Body of pancreas (tissue), 4 donors: Measurements from ENCODE around the gene MVB12B. TPM values are rescaled to one million over a fixed set of nuclear protein-coding genes. Genes with fewer than 3 reads are reported as not detected.

ENCODE experiments used
- ATAC-seq: fragments of 150-250 bp; one replicate; pipeline ENCODE4 v1.9.1; 2016
- DNase-seq, 4 donors: peaks; one replicate each; pipeline ENCODE4 v3.0.0-alpha.2; 2019
- H3K27ac ChIP-seq, 4 donors: fragments of 200-600 bp; sonication (generic); 1 replicate in 3 of 4; 2 replicates in 1 of 4; pipeline versions ENCODE4 v1.5.1 to v1.6.1; 2016 to 2019; ENCODE audit warnings: mild to moderate bottlenecking in 1 of 4, mixed read lengths in 1 of 4, moderate library complexity in 1 of 4
- H3K27me3 ChIP-seq, 2 donors: fragments of 200-600 bp; sonication (generic); one replicate each; pipeline ENCODE4 v1.6.0; 2016; ENCODE audit warnings: mild to moderate bottlenecking in 1 of 2
- H3K36me3 ChIP-seq, 2 donors: fragments of 200-600 bp; sonication (generic); replicated peaks in 1 of 2; 2 replicates each; pipeline ENCODE4 v1.5.1; 2016; ENCODE audit warnings: low read depth in 2 of 2; ENCODE audit not compliant: insufficient read depth in 1 of 2
- H3K4me1 ChIP-seq: fragments of 200-600 bp; sonication (generic); one replicate; pipeline ENCODE4 v1.6.0; 2016
- H3K4me3 ChIP-seq, 2 donors: fragments of 200-600 bp; sonication (generic); 1 replicate in 1 of 2; 2 replicates in 1 of 2; pipeline ENCODE4 v1.5.1; 2016 to 2019
- H3K9me3 ChIP-seq, 3 donors: fragments of 200-600 bp; sonication (generic); 1 replicate in 2 of 3; 2 replicates in 1 of 3; pipeline ENCODE4 v1.5.1; 2016
- POLR2A ChIP-seq, 3 donors: fragments of 450-650 bp; IDR thresholded peaks; one replicate each; pipeline ENCODE4 v1.6.1; 2016; ENCODE audit warnings: antibody characterized with exemption in 3 of 3, mild to moderate bottlenecking in 2 of 3
- WGBS, 2 donors: methylation state at CpG; one replicate each; pipeline ENCODE4 v1.1.5; 2017; 5-methylcytosine and 5-hydroxymethylcytosine counted together
- intact Hi-C: fragments of 100-400 bp; cut with DNase I; formaldehyde crosslinking; loops from one replicate; pipeline ENCODE4 v1.15.1; 2023
- total RNA-seq, 2 donors: library from RNA; depleted of rRNA; stranded (reverse); fragments of >200 nt; gene quantifications; one replicate each; pipeline ENCODE4 v1.1.0, GENCODE V29; 2016
- TF ChIP-seq, protein P1 (sequence below), 7 experiments: fragments of 450-650 bp in 4 of 7; fragments of 200-600 bp in 3 of 7; sonication (generic) in 3 of 7; IDR thresholded peaks; one replicate each; pipeline ENCODE4 v1.5.1; 2016 to 2019; ENCODE audit warnings: antibody characterized with exemption in 7 of 7

MVB12B gene
- total RNA-seq, 2 donors from 2014 or later: 5.2 to 9.9 TPM

DNA sequence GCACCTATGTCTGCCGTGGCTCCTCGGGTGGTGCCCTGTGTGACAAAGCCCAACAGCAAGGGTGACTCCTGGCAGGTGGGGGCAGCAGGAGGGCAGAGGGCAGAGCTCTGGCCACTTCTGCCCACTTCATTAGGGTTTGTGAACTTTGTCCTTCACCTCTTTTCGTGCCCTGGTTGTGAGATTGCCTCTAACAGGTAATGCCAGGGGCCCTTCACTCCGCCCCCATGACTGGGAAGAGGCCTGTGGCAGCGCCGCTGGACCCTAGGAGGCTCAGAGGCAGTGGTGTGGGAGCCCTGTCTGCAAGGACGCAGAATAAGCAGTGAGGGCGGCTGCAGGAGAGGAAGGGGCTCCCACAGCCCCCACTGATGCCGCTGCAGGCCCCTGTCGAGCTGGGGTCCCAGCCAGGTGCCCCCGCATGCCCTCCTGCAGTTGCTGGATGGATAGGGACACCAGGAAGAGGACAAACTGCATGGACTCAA, 178.4 kb downstream of the MVB12B start:
- H3K36me3 ChIP-seq: no peaks in the 10 kb centered on the region
- peak in 1 of 4 donors; percentile 5 for DNase-seq
- H3K27me3 ChIP-seq: peaks cover 0 to 3% of the 10 kb centered on the region in 2 donors
- TF ChIP-seq, protein P1, sequence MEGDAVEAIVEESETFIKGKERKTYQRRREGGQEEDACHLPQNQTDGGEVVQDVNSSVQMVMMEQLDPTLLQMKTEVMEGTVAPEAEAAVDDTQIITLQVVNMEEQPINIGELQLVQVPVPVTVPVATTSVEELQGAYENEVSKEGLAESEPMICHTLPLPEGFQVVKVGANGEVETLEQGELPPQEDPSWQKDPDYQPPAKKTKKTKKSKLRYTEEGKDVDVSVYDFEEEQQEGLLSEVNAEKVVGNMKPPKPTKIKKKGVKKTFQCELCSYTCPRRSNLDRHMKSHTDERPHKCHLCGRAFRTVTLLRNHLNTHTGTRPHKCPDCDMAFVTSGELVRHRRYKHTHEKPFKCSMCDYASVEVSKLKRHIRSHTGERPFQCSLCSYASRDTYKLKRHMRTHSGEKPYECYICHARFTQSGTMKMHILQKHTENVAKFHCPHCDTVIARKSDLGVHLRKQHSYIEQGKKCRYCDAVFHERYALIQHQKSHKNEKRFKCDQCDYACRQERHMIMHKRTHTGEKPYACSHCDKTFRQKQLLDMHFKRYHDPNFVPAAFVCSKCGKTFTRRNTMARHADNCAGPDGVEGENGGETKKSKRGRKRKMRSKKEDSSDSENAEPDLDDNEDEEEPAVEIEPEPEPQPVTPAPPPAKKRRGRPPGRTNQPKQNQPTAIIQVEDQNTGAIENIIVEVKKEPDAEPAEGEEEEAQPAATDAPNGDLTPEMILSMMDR (IDR thresholded peaks at IDR 0.05): no peak
- TF ChIP-seq POLR2A (IDR thresholded peaks at IDR 0.05): no peak
- ATAC-seq: no peak
- 94 to 95% methylated on average over 9 to 10 of the region's 11 CpGs for WGBS, 2 donors
- H3K9me3 ChIP-seq: no peaks in the 10 kb centered on the region
- no peak overlapping the region for H3K27ac ChIP-seq
- intact Hi-C loops: loop anchor here (5.0 kb wide), 1 partner anchor 52 kb away; no protein-coding TSS in a partner anchor
- peaks cover 14% of the 10 kb centered on the region for H3K4me1 ChIP-seq
- no peak overlapping the region for H3K4me3 ChIP-seq

DNA sequence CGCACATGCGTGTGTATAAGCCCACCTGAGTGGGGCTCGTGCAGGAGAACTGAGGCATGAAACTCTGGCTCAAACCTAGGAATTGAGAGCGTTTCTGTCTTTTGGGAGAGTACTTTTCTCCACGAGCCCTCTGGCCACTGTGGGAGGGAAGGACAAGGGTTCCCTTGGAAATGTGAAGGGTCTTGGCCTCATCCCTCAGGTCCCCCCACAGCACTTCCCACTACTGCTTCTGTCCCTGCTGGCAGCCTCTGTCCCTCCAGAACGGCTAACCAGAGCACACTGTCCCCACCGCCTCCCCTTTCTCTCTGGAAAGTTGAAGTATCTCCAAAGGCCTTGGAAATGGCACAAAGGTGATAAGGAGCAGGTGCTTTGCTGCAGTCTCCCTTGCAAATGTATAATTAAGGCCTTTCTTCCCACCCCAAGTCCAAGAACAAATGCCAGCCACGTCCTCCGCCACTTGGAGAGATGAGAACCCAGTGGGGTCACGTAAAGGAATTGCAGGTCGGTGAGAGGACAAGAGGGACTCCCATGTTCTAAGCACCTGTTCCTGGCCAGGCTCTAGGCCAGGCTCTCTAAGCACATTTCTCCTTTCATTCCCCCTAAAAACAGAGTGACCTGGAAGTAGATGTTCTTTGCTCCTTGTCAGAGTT, 179.2 kb downstream of the MVB12B start:
- WGBS, 2 donors: 64 to 68% methylated on average over 11 of the region's 11 CpGs
- Histone ChIP-seq H3K4me3 (no peak overlapping the region), H3K4me1 (peaks cover 10% of the 10 kb centered on the region), H3K9me3 (no peaks in the 10 kb centered on the region), H3K27me3 (no peaks in the 10 kb centered on the region), H3K27ac (no peak overlapping the region), H3K36me3 (no peaks in the 10 kb centered on the region)
- TF ChIP-seq POLR2A (IDR thresholded peaks at IDR 0.05): no peak
- TF ChIP-seq, protein P1 (IDR thresholded peaks at IDR 0.05): no peak
- ATAC-seq: no peak
- intact Hi-C loops: no loop called here
- DNase-seq: no peak

DNA sequence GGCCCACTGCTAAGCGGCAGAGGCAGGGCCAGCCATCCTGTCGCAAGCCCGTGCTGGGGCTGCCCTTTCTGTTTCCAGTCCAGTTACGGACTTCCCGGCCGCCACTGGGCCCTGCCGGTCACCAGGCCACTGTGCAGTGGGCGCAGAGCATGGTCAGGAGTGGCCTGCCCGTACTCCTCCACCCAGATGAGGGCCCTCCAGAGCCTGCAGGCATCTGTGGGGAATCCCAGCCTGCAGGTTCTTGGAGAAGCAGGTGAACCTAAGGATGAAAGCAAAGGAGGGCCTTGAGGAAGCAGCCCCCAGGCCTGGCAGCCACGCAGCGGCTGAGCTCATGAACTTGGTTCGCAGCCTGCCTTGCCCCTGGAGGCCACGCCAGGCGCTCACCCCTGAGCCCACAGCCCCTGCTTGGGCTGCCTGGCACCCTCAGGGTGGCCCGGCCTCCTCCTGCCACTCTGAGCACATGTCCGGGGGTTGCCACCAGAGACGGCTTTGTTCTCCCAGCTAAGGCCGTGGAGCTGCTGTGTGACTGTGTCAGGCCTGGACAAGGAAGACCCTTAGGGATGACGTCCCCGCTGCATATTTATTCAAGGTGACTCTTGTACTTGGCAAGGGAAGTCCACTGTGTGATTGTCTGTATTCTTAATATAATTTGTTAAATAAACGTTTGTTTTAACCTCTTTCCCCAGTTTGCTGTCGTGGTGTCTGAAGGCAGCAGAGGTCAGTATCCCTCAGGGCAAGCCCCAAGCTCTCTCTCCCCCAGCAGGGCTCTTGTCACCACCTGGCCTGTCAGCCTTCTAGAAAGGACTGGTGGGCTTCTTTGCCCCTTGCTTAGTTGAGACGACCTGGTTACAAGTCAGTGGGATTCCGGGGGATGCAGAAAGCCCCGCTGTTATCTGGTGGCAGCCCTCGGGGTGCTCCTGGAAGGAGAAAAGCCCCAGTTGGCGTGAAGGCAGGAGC, 180.0 kb downstream of the MVB12B start:
- Histone ChIP-seq H3K4me3 (no peak overlapping the region), H3K27me3 (no peaks in the 10 kb centered on the region), H3K27ac (no peak overlapping the region), H3K9me3 (no peaks in the 10 kb centered on the region), H3K4me1 (peaks cover 5% of the 10 kb centered on the region), H3K36me3 (no peaks in the 10 kb centered on the region)
- ATAC-seq: no peak
- WGBS, 2 donors: 85 to 86% methylated on average over 17 to 24 of the region's 27 CpGs
- intact Hi-C loops: no loop called here
- peak in 1 of 4 donors; percentile 8 for DNase-seq
- TF ChIP-seq, protein P1 (IDR thresholded peaks at IDR 0.05): no peak
- TF ChIP-seq POLR2A (IDR thresholded peaks at IDR 0.05): no peak

DNA sequence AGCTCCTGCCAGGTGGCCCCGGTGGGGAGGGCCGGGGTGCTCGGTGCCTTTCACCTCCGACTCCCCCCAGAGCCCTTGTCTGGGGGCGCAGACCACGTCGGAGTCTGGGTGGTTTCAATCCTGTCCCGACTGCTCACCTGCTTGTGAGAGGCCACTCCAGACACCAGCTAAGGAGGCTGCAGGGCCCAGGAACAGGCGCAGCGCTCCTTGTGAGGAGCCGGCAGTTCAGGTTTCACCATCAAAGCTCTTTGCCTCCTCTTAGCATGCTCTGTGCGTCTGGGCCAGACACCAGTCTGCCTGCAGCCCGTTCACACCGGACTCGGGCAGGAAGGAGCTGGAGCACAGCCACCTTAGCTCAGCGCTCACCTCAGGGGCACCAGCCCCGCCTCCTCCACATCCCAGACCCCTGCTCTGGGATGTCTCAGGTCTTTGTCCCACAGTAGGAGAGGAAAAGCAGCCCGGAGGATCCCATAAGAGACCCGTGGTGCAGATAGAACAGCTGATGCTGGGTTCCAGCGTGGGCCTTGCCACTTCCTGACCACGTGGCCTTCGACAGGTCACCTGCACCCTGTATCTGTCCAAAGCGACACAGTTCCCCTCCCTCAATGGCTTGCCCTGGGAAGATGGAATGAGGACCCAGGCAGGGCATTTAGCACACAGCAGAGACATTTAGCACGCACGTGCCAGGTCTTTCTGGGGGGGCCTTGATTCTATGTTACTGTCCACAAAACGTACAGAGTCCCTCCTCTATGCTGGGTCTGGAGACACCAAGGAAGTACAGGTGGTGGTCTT, 180.9 kb downstream of the MVB12B start:
- DNase-seq (peak in 1 of 4 donors; percentile 5), ATAC-seq (no peak)
- no peaks in the 10 kb centered on the region for H3K36me3 ChIP-seq
- peaks cover 5% of the 10 kb centered on the region for H3K4me1 ChIP-seq
- H3K9me3 ChIP-seq: no peaks in the 10 kb centered on the region
- TF ChIP-seq, protein P1 (IDR thresholded peaks at IDR 0.05): no peak
- no peak for TF ChIP-seq POLR2A (IDR thresholded peaks at IDR 0.05)
- no peaks in the 10 kb centered on the region for H3K27me3 ChIP-seq
- H3K4me3 ChIP-seq: no peak overlapping the region
- WGBS, 2 donors: 77 to 94% methylated on average over 7 to 25 of the region's 26 CpGs
- no peak overlapping the region for H3K27ac ChIP-seq
- intact Hi-C loops: no loop called here
